GM12878 (cell line): ENCODE results near the gene RPS6KA2. TPM values are rescaled to one million over a fixed set of nuclear protein-coding genes. Genes with fewer than 3 reads are reported as not detected.

Experiments used
- ATAC-seq: fragments of 200-7000 bp; cut with Tn5 transposase; 3 replicates; pipeline ENCODE4 v1.9.1; 2020; ENCODE audit warnings: mild to moderate bottlenecking, moderate library complexity
- BruUV-seq: library from RNA; stranded (reverse); fragments of 400-500 nt; replicated peaks from 2 replicates; lab custom pipeline; 2021; lab: Mats Ljungman, UMichigan
- CTCF ChIA-PET: fragments of 300-600 bp; sonication (Branson Sonifier 250); formaldehyde crosslinking; extraction: SDS; loops from one replicate; lab custom pipeline; 2021; ENCODE audit warnings: inconsistent platforms; lab: Yijun Ruan, JAX
- POLR2A ChIA-PET: fragments of 350-600 bp; formaldehyde crosslinking; extraction: SDS; loops from one replicate; lab custom pipeline; 2021; ENCODE audit warnings: inconsistent platforms; lab: Charles Lee
- RAD21 ChIA-PET: fragments of 300-600 bp; sonication (Branson Sonifier 250); formaldehyde crosslinking; loops from one replicate; lab custom pipeline; 2023; ENCODE audit warnings: antibody characterized with exemption; ENCODE audit not compliant: unreplicated experiment; lab: Charles Lee
- SMC1A ChIA-PET: fragments of 300-600 bp; sonication (Branson Sonifier 250); formaldehyde crosslinking; loops from one replicate; lab custom pipeline; 2023; ENCODE audit not compliant: unreplicated experiment, uncharacterized antibody; lab: Charles Lee
- DNase-seq: peaks from one replicate; pipeline ENCODE4 v3.0.0-alpha.2; 2011; ENCODE audit warnings: low read depth, low spot score
- FAIRE-seq: peaks from 3 replicates; lab custom pipeline; 2011; peaks lifted over from hg19 to GRCh38; lab: Jason Lieb, UNC
- H2AFZ ChIP-seq: 2 replicates; pipeline ENCODE4 v1.6.0; 2011; ENCODE audit warnings: low read depth, low read length, control low read depth; ENCODE audit not compliant: control insufficient read depth
- H3K27ac ChIP-seq: 2 replicates; pipeline ENCODE4 v1.5.1; 2011; ENCODE audit warnings: control low read depth; ENCODE audit not compliant: control insufficient read depth, insufficient read depth
- H3K27me3 ChIP-seq, 2 experiments: replicated peaks in 1 of 2; 2 replicates each; pipeline versions ENCODE4 v1.6.0 to v1.6.1; 2011; ENCODE audit warnings: low read length in 1 of 2; ENCODE audit not compliant: control insufficient read depth in 2 of 2, insufficient read depth in 2 of 2
- H3K36me3 ChIP-seq, 2 experiments: 2 replicates each; pipeline ENCODE4 v1.5.1; 2011; ENCODE audit warnings: low read length in 1 of 2; ENCODE audit not compliant: control insufficient read depth in 2 of 2, insufficient read depth in 2 of 2
- H3K4me1 ChIP-seq: 2 replicates; pipeline ENCODE4 v1.6.1; 2011; ENCODE audit warnings: mild to moderate bottlenecking, low read length, moderate library complexity, mixed read lengths; ENCODE audit not compliant: control insufficient read depth, insufficient read depth
- H3K4me2 ChIP-seq: 2 replicates; pipeline ENCODE4 v1.6.0; 2011; ENCODE audit warnings: control low read depth; ENCODE audit not compliant: control insufficient read depth, insufficient read depth
- H3K4me3 ChIP-seq: fragments of 200-600 bp; sonication (generic); 2 replicates; pipeline ENCODE4 v1.5.1; 2016
- H3K79me2 ChIP-seq: 2 replicates; pipeline ENCODE4 v1.6.0; 2011; ENCODE audit warnings: low read length; ENCODE audit not compliant: control insufficient read depth, insufficient read depth
- H3K9ac ChIP-seq: 2 replicates; pipeline ENCODE4 v1.8.0; 2011; ENCODE audit warnings: low read length, control low read depth, mixed read lengths; ENCODE audit not compliant: control insufficient read depth, insufficient read depth
- H3K9me3 ChIP-seq: replicated peaks from 3 replicates; pipeline ENCODE4 v1.5.1; 2011; ENCODE audit warnings: mild to moderate bottlenecking, low read length; ENCODE audit not compliant: control insufficient read depth, insufficient read depth
- H4K20me1 ChIP-seq: 2 replicates; pipeline ENCODE4 v1.6.0; 2011; ENCODE audit not compliant: control insufficient read depth, insufficient read depth
- BCLAF1 ChIP-seq: fragments of 450-650 bp; IDR thresholded peaks from 2 replicates; pipeline ENCODE4 v1.6.1; 2017; ENCODE audit warnings: antibody characterized with exemption, mild to moderate bottlenecking, moderate library complexity
- WGBS: methylation state at CpG from one replicate; pipeline ENCODE4 v1.1.6; 2016; ENCODE audit warnings: low lambda C conversion rate; ENCODE audit not compliant: insufficient replicate concordance, insufficient coverage; ENCODE audit errors: missing lambda C conversion rate; 5-methylcytosine and 5-hydroxymethylcytosine counted together
- in situ Hi-C: fragments of 300-500 bp; cut with MboI; formaldehyde crosslinking; loops from 9 replicates; pipeline ENCODE4 v1.14.3; 2018; ENCODE audit warnings: mixed read lengths
- intact Hi-C: fragments of 100-400 bp; cut with micrococcal nuclease; formaldehyde crosslinking; loops from one replicate; pipeline ENCODE4 v1.14.2; 2022; ENCODE audit not compliant: unreplicated experiment
- polyA plus RNA-seq, 11 experiments: library from polyadenylated mRNA; depleted of rRNA in 4 of 11; unstranded in 6 of 11; stranded (reverse) in 5 of 11; fragments of >200 nt; fragmentation: Nextera tagmentation in 4 of 11; fragmentation: Illumina TruSeq in 1 of 11; extraction: Ambion mirVana in 4 of 11; extraction: Trizol in 1 of 11; gene quantifications; 1 replicate in 1 of 11; 2 replicates in 10 of 11; pipeline versions ENCODE4 v1.2.1 to v1.2.3, GENCODE V29; 2011 to 2016; ENCODE audit warnings: inconsistent platforms in 2 of 11, missing spikeins in 2 of 11, low read depth in 1 of 11
- total RNA-seq, 4 experiments: library from RNA; depleted of rRNA in 3 of 4; stranded (reverse); fragments of >200 nt in 3 of 4; fragmentation: Illumina TruSeq in 1 of 4; extraction: Trizol in 1 of 4; gene quantifications; 2 replicates each; pipeline versions ENCODE4 v1.2.1 to v1.2.3, GENCODE V29; 2013 to 2021
- TF ChIP-seq, protein P1 (sequence below): IDR thresholded peaks from 2 replicates; pipeline ENCODE4 v1.6.1; 2011; ENCODE audit warnings: borderline replicate concordance, low read depth, mild to moderate bottlenecking, moderate library complexity, low read length; ENCODE audit not compliant: insufficient read depth, poor library complexity, severe bottlenecking

The RPS6KA2 gene
- total and polyA plus RNA-seq, 10 of the 15 experiments (the other 5 are each of a cell fraction or from before 2014, with no cell fraction given) = 0.02 to 1.0 (median 0.22) TPM; not detected in 1

GRCh38 chr6:166660157-166660688, 33.2 kb upstream of the RPS6KA2 start:
- Histone ChIP-seq H3K4me1 (no peaks in the 10 kb centered on the region), H3K36me3 (no peaks in the 10 kb centered on the region), H3K4me3 (no peak overlapping the region), H3K79me2 (no peaks in the 10 kb centered on the region), H2AFZ (no peak overlapping the region), H3K27me3 (peaks cover 2 to 13% of the 10 kb centered on the region in 2 experiments), H3K9me3 (no peaks in the 10 kb centered on the region), H3K4me2 (no peak overlapping the region), H3K9ac (no peak overlapping the region), H3K27ac (no peak overlapping the region), H4K20me1 (no peaks in the 10 kb centered on the region)
- intact Hi-C loops = no loop called here
- ChIA-PET SMC1A (no interaction called here), POLR2A (no interaction called here), CTCF (no interaction called here), RAD21 (no interaction called here)
- in situ Hi-C loops = no loop called here
- ATAC-seq (no peak), FAIRE-seq (no peak), DNase-seq (no peak)
- TF ChIP-seq, protein P1, sequence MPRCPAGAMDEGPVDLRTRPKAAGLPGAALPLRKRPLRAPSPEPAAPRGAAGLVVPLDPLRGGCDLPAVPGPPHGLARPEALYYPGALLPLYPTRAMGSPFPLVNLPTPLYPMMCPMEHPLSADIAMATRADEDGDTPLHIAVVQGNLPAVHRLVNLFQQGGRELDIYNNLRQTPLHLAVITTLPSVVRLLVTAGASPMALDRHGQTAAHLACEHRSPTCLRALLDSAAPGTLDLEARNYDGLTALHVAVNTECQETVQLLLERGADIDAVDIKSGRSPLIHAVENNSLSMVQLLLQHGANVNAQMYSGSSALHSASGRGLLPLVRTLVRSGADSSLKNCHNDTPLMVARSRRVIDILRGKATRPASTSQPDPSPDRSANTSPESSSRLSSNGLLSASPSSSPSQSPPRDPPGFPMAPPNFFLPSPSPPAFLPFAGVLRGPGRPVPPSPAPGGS = peak; percentile 68
- TF ChIP-seq BCLAF1 = no peak
- WGBS = 88% methylated on average over 5 of the region's 5 CpGs
- BruUV-seq = no TSS peak
